Neuron (in vitro differentiated cells): Measurements from ENCODE around the gene GNAI1.

Experiments
- H2AFZ ChIP-seq: one replicate; pipeline ENCODE4 v1.6.1; 2013; ENCODE audit warnings: low read depth, mild to moderate bottlenecking, inconsistent platforms, low read length, moderate library complexity
- H3K27me3 ChIP-seq: one replicate; pipeline ENCODE4 v1.6.1; 2013; ENCODE audit warnings: low read length; ENCODE audit not compliant: insufficient read depth
- H3K36me3 ChIP-seq: one replicate; pipeline ENCODE4 v1.6.1; 2013; ENCODE audit warnings: low read length; ENCODE audit not compliant: insufficient read depth
- H3K4me1 ChIP-seq: one replicate; pipeline ENCODE4 v1.6.1; 2013; ENCODE audit warnings: low read length; ENCODE audit not compliant: insufficient read depth
- H3K4me3 ChIP-seq: 2 replicates; pipeline ENCODE4 v1.5.1; 2013; ENCODE audit warnings: mild to moderate bottlenecking, low read length, moderate library complexity
- H3K9me3 ChIP-seq: one replicate; pipeline ENCODE4 v1.6.1; 2013; ENCODE audit warnings: low read length

Gene GNAI1

GRCh38 chr7:80184693-80185092 lies 50.1 kb downstream of the GNAI1 start:
- peaks cover 19% of the 10 kb centered on the region for H3K4me1 ChIP-seq
- peaks cover 3% of the 10 kb centered on the region for H3K36me3 ChIP-seq
- no peaks in the 10 kb centered on the region for H3K27me3 ChIP-seq
- peaks cover 6% of the 10 kb centered on the region for H3K9me3 ChIP-seq
- no peak overlapping the region for H2AFZ ChIP-seq
- no peak overlapping the region for H3K4me3 ChIP-seq

GRCh38 chr7:80185571-80185970 lies 50.9 kb downstream of the GNAI1 start:
- Histone ChIP-seq H3K4me3 (no peak overlapping the region), H3K36me3 (peaks cover 4% of the 10 kb centered on the region), H2AFZ (no peak overlapping the region), H3K27me3 (no peaks in the 10 kb centered on the region), H3K9me3 (peaks cover 6% of the 10 kb centered on the region), H3K4me1 (peaks cover 19% of the 10 kb centered on the region)

- Histone ChIP-seq H3K27me3 (no peaks in the 10 kb centered on the region), H3K4me3 (no peak overlapping the region), H3K36me3 (peaks cover 10% of the 10 kb centered on the region), H2AFZ (no peak overlapping the region), H3K9me3 (peaks cover 6% of the 10 kb centered on the region), H3K4me1 (peaks cover 19% of the 10 kb centered on the region)
Measured at GRCh38 chr7:80186721-80187120, 52.1 kb downstream of the GNAI1 start.

- Histone ChIP-seq H3K4me1 (peaks cover 19% of the 10 kb centered on the region), H3K36me3 (peaks cover 10% of the 10 kb centered on the region), H3K27me3 (no peaks in the 10 kb centered on the region), H2AFZ (no peak overlapping the region), H3K4me3 (no peak overlapping the region), H3K9me3 (peaks cover 6% of the 10 kb centered on the region)
Measured at GRCh38 chr7:80187279-80187678, 52.6 kb downstream of the GNAI1 start.

- Histone ChIP-seq H3K27me3 (no peaks in the 10 kb centered on the region), H3K4me1 (peaks cover 16% of the 10 kb centered on the region), H3K36me3 (peaks cover 12% of the 10 kb centered on the region), H3K9me3 (peaks cover 6% of the 10 kb centered on the region), H2AFZ (no peak overlapping the region), H3K4me3 (no peak overlapping the region)
Measured at GRCh38 chr7:80187727-80188126, 53.1 kb downstream of the GNAI1 start.

DNA sequence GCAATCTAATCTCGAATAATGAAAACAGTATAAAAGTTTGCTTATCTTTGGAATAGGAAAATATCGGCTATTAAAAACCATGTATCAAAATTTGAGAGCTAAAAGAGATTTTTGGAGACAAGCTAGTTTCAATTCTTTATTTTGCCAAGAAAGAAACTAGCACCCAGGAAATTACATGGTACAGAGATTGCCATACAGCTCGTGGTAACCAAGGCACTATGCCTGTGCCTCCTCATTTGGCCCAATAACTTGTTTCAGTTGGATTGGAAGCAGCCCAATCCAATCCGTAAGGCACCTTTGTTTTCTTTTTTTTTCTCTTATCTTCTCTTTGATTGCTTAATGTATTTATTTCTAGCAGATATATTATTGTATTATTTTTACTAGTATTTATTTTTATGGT lies 55.0 kb downstream of the GNAI1 start:
- H3K9me3 ChIP-seq = peaks cover 2% of the 10 kb centered on the region
- peaks cover 8% of the 10 kb centered on the region for H3K4me1 ChIP-seq
- H2AFZ ChIP-seq = no peak overlapping the region
- H3K4me3 ChIP-seq = no peak overlapping the region
- no peaks in the 10 kb centered on the region for H3K27me3 ChIP-seq
- H3K36me3 ChIP-seq = peaks cover 14% of the 10 kb centered on the region

- peaks cover 9% of the 10 kb centered on the region for H3K4me1 ChIP-seq
- H2AFZ ChIP-seq = no peak overlapping the region
- H3K4me3 ChIP-seq = no peak overlapping the region
- no peaks in the 10 kb centered on the region for H3K9me3 ChIP-seq
- no peaks in the 10 kb centered on the region for H3K27me3 ChIP-seq
- H3K36me3 ChIP-seq = peaks cover 40% of the 10 kb centered on the region
Measured at GRCh38 chr7:80197627-80198026, 63.0 kb downstream of the GNAI1 start.

- H2AFZ ChIP-seq = no peak overlapping the region
- peaks cover 53% of the 10 kb centered on the region for H3K36me3 ChIP-seq
- no peak overlapping the region for H3K4me3 ChIP-seq
- peaks cover 9% of the 10 kb centered on the region for H3K4me1 ChIP-seq
- no peaks in the 10 kb centered on the region for H3K27me3 ChIP-seq
- H3K9me3 ChIP-seq = no peaks in the 10 kb centered on the region
Measured at GRCh38 chr7:80199051-80199450, 64.4 kb downstream of the GNAI1 start.

DNA sequence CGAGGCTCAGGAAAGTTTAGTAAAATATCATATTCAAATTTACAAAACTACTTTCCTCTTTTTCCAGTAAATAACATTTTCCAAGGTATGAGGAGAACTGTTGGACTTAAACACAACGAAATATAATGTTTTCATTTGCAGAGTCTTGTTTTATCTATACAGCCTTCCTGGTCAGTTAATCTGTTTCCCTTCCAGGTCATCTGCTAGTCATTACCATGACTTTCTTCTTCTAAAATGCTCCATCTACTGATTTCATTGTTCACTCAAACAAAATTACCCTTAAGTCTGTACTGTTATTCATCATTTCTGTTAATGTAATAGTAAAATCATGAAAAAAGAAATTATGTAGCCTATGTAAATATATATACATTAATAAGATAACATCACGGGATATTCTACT lies 69.8 kb downstream of the GNAI1 start:
- H3K9me3 ChIP-seq = no peaks in the 10 kb centered on the region
- H3K36me3 ChIP-seq = peaks cover 67% of the 10 kb centered on the region
- H2AFZ ChIP-seq = no peak overlapping the region
- H3K4me1 ChIP-seq = no peaks in the 10 kb centered on the region
- no peaks in the 10 kb centered on the region for H3K27me3 ChIP-seq
- no peak overlapping the region for H3K4me3 ChIP-seq

DNA sequence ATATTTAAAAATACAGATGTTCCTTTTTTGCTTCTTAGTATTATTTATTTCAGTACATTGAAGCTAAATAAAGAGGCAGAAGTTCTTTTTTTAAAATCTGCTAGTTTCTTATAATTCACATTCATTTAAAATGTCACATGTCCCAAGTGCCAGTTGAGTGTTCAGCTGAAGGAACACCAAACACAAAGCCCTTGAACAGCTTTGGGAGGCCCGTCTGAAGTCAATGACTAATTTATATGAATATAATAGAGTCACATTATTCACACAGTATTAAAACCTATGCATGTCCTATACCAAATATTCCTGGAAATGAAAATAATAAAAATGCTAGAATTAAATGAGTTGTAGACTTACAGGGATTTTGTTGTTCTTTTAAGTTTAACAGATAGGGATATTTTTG lies 70.3 kb downstream of the GNAI1 start:
- Histone ChIP-seq H2AFZ (no peak overlapping the region), H3K36me3 (peaks cover 62% of the 10 kb centered on the region), H3K4me3 (no peak overlapping the region), H3K9me3 (no peaks in the 10 kb centered on the region), H3K4me1 (no peaks in the 10 kb centered on the region), H3K27me3 (no peaks in the 10 kb centered on the region)

DNA sequence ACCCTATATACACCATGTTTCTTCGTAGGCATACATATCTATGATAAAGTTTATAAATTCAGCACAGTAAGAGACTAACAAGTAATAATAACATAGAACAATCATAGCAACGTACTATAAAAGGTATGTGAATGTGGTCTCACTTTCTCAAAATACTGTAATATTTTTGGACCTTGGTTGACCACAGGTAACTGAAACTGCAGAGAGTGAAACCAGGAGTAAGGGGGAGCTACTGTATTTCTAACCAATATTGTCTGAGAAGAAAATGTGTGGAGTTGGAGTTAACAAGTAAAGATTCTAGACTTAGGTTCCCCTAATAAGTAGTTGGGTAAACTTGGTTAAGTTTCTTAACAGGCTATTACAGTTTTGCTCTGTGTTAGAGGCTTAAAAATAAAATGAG lies 72.1 kb downstream of the GNAI1 start:
- Histone ChIP-seq H3K4me3 (no peak overlapping the region), H2AFZ (no peak overlapping the region), H3K27me3 (no peaks in the 10 kb centered on the region), H3K9me3 (no peaks in the 10 kb centered on the region), H3K36me3 (peaks cover 54% of the 10 kb centered on the region), H3K4me1 (no peaks in the 10 kb centered on the region)

DNA sequence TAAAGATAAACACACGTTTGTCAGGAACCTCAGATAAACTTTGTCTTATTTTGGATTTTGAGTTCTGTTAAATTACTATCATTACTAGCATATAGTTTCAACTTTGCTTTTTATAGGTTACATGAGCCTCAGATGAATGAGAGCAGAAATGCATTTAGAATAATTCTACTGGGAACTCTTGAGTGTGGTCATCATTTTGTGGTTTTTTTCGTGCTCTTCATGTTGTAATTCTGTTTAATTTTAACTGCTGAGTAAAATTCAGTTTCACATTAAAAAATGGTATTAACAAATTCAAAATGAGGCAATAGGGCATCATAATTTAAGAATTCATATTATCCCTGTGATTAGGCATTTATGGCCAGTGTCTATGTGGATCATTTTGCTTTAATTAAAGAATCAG lies 72.9 kb downstream of the GNAI1 start:
- no peak overlapping the region for H3K4me3 ChIP-seq
- H3K36me3 ChIP-seq = peaks cover 59% of the 10 kb centered on the region
- H3K27me3 ChIP-seq = no peaks in the 10 kb centered on the region
- no peaks in the 10 kb centered on the region for H3K9me3 ChIP-seq
- no peaks in the 10 kb centered on the region for H3K4me1 ChIP-seq
- H2AFZ ChIP-seq = no peak overlapping the region

GRCh38 chr7:80208700-80209099 lies 74.1 kb downstream of the GNAI1 start:
- Histone ChIP-seq H2AFZ (no peak overlapping the region), H3K4me1 (no peaks in the 10 kb centered on the region), H3K9me3 (no peaks in the 10 kb centered on the region), H3K4me3 (no peak overlapping the region), H3K36me3 (peaks cover 59% of the 10 kb centered on the region), H3K27me3 (no peaks in the 10 kb centered on the region)

DNA sequence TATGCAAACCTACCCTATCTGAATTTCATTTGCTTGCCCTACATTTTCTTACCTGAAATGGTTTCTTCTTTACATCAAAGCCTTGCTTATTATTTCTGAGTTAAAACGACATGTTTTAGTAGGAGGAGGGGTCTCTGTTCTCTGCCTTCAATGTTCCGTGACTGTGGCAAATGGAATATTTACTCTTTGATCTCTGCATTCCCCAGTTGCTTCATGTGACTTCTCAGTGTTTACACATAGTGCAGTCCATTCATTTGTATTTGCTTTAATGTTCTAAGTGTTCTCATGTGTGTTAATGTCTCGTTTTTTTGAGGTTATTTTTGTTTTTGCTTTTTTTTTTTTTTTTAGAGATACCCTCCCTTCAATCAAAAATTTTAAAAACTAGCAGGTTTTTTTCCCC lies 75.8 kb downstream of the GNAI1 start:
- Histone ChIP-seq H2AFZ (no peak overlapping the region), H3K27me3 (no peaks in the 10 kb centered on the region), H3K36me3 (peaks cover 57% of the 10 kb centered on the region), H3K9me3 (no peaks in the 10 kb centered on the region), H3K4me3 (no peak overlapping the region), H3K4me1 (no peaks in the 10 kb centered on the region)
